ENCODE results near the gene CCDC142.

DNA sequence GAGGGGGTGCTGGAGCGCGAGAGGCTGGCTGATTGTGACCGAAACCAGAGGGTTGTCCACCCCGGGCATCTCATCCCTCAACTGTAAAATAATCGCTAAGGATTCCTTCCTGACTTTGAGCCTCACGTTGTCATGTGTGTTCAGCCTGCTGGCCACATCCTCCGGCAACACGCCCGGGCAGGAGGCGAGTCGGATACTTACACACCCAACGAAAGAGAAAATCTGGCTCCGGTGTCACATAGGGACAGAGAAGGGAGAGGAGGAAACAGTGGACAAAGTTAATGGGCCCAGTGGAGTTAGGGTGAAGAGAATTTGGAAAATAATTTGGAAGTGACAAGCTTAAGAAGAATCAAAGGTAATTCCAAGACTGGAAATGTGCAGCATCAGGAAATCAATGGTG is 33.9 kb upstream of the CCDC142 start:
- TF ChIP-seq, protein P1, sequence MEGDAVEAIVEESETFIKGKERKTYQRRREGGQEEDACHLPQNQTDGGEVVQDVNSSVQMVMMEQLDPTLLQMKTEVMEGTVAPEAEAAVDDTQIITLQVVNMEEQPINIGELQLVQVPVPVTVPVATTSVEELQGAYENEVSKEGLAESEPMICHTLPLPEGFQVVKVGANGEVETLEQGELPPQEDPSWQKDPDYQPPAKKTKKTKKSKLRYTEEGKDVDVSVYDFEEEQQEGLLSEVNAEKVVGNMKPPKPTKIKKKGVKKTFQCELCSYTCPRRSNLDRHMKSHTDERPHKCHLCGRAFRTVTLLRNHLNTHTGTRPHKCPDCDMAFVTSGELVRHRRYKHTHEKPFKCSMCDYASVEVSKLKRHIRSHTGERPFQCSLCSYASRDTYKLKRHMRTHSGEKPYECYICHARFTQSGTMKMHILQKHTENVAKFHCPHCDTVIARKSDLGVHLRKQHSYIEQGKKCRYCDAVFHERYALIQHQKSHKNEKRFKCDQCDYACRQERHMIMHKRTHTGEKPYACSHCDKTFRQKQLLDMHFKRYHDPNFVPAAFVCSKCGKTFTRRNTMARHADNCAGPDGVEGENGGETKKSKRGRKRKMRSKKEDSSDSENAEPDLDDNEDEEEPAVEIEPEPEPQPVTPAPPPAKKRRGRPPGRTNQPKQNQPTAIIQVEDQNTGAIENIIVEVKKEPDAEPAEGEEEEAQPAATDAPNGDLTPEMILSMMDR (IDR thresholded peaks at IDR 0.05; ENCODE audit: low read depth, low read length, missing input control), result no peak
- no peak for TF ChIP-seq TAF1 (conservative IDR thresholded peaks at IDR 0.05)
- TF ChIP-seq, protein P2, sequence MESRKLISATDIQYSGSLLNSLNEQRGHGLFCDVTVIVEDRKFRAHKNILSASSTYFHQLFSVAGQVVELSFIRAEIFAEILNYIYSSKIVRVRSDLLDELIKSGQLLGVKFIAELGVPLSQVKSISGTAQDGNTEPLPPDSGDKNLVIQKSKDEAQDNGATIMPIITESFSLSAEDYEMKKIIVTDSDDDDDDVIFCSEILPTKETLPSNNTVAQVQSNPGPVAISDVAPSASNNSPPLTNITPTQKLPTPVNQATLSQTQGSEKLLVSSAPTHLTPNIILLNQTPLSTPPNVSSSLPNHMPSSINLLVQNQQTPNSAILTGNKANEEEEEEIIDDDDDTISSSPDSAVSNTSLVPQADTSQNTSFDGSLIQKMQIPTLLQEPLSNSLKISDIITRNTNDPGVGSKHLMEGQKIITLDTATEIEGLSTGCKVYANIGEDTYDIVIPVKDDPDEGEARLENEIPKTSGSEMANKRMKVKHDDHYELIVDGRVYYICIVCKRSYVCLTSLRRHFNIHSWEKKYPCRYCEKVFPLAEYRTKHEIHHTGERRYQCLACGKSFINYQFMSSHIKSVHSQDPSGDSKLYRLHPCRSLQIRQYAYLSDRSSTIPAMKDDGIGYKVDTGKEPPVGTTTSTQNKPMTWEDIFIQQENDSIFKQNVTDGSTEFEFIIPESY (IDR thresholded peaks at IDR 0.05), result no peak
- TF ChIP-seq, protein P3, sequence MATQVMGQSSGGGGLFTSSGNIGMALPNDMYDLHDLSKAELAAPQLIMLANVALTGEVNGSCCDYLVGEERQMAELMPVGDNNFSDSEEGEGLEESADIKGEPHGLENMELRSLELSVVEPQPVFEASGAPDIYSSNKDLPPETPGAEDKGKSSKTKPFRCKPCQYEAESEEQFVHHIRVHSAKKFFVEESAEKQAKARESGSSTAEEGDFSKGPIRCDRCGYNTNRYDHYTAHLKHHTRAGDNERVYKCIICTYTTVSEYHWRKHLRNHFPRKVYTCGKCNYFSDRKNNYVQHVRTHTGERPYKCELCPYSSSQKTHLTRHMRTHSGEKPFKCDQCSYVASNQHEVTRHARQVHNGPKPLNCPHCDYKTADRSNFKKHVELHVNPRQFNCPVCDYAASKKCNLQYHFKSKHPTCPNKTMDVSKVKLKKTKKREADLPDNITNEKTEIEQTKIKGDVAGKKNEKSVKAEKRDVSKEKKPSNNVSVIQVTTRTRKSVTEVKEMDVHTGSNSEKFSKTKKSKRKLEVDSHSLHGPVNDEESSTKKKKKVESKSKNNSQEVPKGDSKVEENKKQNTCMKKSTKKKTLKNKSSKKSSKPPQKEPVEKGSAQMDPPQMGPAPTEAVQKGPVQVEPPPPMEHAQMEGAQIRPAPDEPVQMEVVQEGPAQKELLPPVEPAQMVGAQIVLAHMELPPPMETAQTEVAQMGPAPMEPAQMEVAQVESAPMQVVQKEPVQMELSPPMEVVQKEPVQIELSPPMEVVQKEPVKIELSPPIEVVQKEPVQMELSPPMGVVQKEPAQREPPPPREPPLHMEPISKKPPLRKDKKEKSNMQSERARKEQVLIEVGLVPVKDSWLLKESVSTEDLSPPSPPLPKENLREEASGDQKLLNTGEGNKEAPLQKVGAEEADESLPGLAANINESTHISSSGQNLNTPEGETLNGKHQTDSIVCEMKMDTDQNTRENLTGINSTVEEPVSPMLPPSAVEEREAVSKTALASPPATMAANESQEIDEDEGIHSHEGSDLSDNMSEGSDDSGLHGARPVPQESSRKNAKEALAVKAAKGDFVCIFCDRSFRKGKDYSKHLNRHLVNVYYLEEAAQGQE (IDR thresholded peaks at IDR 0.05), result no peak
- TF ChIP-seq GABPA (IDR thresholded peaks at IDR 0.05 in 1 of 2, conservative IDR thresholded peaks at IDR 0.05 in 1 of 2), result no peak
- TF ChIP-seq JUND (IDR thresholded peaks at IDR 0.05), result no peak
- TF ChIP-seq SP1 (IDR thresholded peaks at IDR 0.05), result no peak
- TF ChIP-seq FOXA1 (IDR thresholded peaks at IDR 0.05), result no peak
- TF ChIP-seq RXRA (IDR thresholded peaks at IDR 0.05), result no peak
- TF ChIP-seq, protein P4, sequence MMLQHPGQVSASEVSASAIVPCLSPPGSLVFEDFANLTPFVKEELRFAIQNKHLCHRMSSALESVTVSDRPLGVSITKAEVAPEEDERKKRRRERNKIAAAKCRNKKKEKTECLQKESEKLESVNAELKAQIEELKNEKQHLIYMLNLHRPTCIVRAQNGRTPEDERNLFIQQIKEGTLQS (IDR thresholded peaks at IDR 0.05), result no peak
- no peak for TF ChIP-seq NR2F2 (IDR thresholded peaks at IDR 0.05)
- no peak for TF ChIP-seq RAD21 (IDR thresholded peaks at IDR 0.05)
- no peak for TF ChIP-seq YY1 (IDR thresholded peaks at IDR 0.05)

Measured in liver (tissue), 3 donors.